Measurements from ENCODE around the gene SLC38A4. TPM values are rescaled to one million over a fixed set of nuclear protein-coding genes. Genes with fewer than 3 reads are reported as not detected.

SLC38A4 gene
- total RNA-seq, 1 experiment from 2014 or later, result 0.12 TPM

- H3K36me3 Mint-ChIP-seq (ENCODE audit: insufficient read depth, unreplicated experiment), result no peaks in the 10 kb centered on the region
- H3K27ac Mint-ChIP-seq (ENCODE audit: low read depth, unreplicated experiment), result no peak overlapping the region
- intact Hi-C loops (cut with micrococcal nuclease), result no loop called here
- BruUV-seq (replicated peaks), result no TSS peak
- POLR2A ChIA-PET, result no interaction called here
- no peaks in the 10 kb centered on the region for H3K27me3 Mint-ChIP-seq (ENCODE audit: insufficient read depth, unreplicated experiment)
- H3K4me3 Mint-ChIP-seq (ENCODE audit: unreplicated experiment), result no peak overlapping the region
- peaks cover 5% of the 10 kb centered on the region for H3K4me1 Mint-ChIP-seq (ENCODE audit: insufficient read depth, unreplicated experiment)
- no peak for DNase-seq (ENCODE audit: unreplicated experiment)
- TF ChIP-seq CTCF (IDR thresholded peaks at IDR 0.05; ENCODE audit: unreplicated experiment), result no peak
- no peaks in the 10 kb centered on the region for H3K9me3 Mint-ChIP-seq (ENCODE audit: unreplicated experiment)
- CTCF ChIA-PET, result no interaction called here
Measured at GRCh38 chr12:46841891-46842290, 16.1 kb upstream of the SLC38A4 start.

GRCh38 chr12:46839964-46840363 is 14.2 kb upstream of the SLC38A4 start:
- no peak overlapping the region for H3K4me3 Mint-ChIP-seq (ENCODE audit: unreplicated experiment)

GRCh38 chr12:46839232-46839631 is 13.4 kb upstream of the SLC38A4 start:
- CTCF ChIA-PET, result interaction anchor here (1.1 kb wide), 1 partner anchor 687 kb away, joined by 3 read pairs; no protein-coding TSS in a partner anchor
- intact Hi-C loops (cut with micrococcal nuclease), result no loop called here
- Mint-ChIP-seq H3K27ac (ENCODE audit: low read depth, unreplicated experiment) (no peak overlapping the region), H3K27me3 (ENCODE audit: insufficient read depth, unreplicated experiment) (no peaks in the 10 kb centered on the region), H3K36me3 (ENCODE audit: insufficient read depth, unreplicated experiment) (no peaks in the 10 kb centered on the region), H3K9me3 (ENCODE audit: unreplicated experiment) (no peaks in the 10 kb centered on the region), H3K4me3 (ENCODE audit: unreplicated experiment) (no peak overlapping the region), H3K4me1 (ENCODE audit: insufficient read depth, unreplicated experiment) (peaks cover 5% of the 10 kb centered on the region)
- no peak for TF ChIP-seq CTCF (IDR thresholded peaks at IDR 0.05; ENCODE audit: unreplicated experiment)
- BruUV-seq (replicated peaks), result no TSS peak
- POLR2A ChIA-PET, result no interaction called here
- no peak for DNase-seq (ENCODE audit: unreplicated experiment)

More at GRCh38 chr12:46839964-46840363, 14.2 kb upstream of the SLC38A4 start:
- Mint-ChIP-seq H3K9me3 (ENCODE audit: unreplicated experiment) (no peaks in the 10 kb centered on the region), H3K36me3 (ENCODE audit: insufficient read depth, unreplicated experiment) (no peaks in the 10 kb centered on the region), H3K4me1 (ENCODE audit: insufficient read depth, unreplicated experiment) (peaks cover 5% of the 10 kb centered on the region), H3K27ac (ENCODE audit: low read depth, unreplicated experiment) (no peak overlapping the region), H3K27me3 (ENCODE audit: insufficient read depth, unreplicated experiment) (no peaks in the 10 kb centered on the region)
- no TSS peak for BruUV-seq (replicated peaks)
- no peak for TF ChIP-seq CTCF (IDR thresholded peaks at IDR 0.05; ENCODE audit: unreplicated experiment)
- ChIA-PET CTCF (interaction anchor here (1.1 kb wide), 1 partner anchor 687 kb away, joined by 3 read pairs; no protein-coding TSS in a partner anchor), POLR2A (no interaction called here)
- no peak for DNase-seq (ENCODE audit: unreplicated experiment)
- intact Hi-C loops (cut with micrococcal nuclease), result no loop called here

- ChIA-PET POLR2A (no interaction called here), CTCF (no interaction called here)
- no peak for TF ChIP-seq CTCF (IDR thresholded peaks at IDR 0.05; ENCODE audit: unreplicated experiment)
- no peak overlapping the region for H3K27ac Mint-ChIP-seq (ENCODE audit: low read depth, unreplicated experiment)
- BruUV-seq (replicated peaks), result no TSS peak
- H3K4me3 Mint-ChIP-seq (ENCODE audit: unreplicated experiment), result no peak overlapping the region
- H3K4me1 Mint-ChIP-seq (ENCODE audit: insufficient read depth, unreplicated experiment), result peaks cover 12% of the 10 kb centered on the region
- DNase-seq (ENCODE audit: unreplicated experiment), result no peak
- no peaks in the 10 kb centered on the region for H3K27me3 Mint-ChIP-seq (ENCODE audit: insufficient read depth, unreplicated experiment)
- no peaks in the 10 kb centered on the region for H3K36me3 Mint-ChIP-seq (ENCODE audit: insufficient read depth, unreplicated experiment)
- no peaks in the 10 kb centered on the region for H3K9me3 Mint-ChIP-seq (ENCODE audit: unreplicated experiment)
- intact Hi-C loops (cut with micrococcal nuclease), result no loop called here
Measured at GRCh38 chr12:46835785-46836184, 10.0 kb upstream of the SLC38A4 start.
